Activated B cell treated with CpG ODN at 0.5 μM for 24 hours (primary cell): ENCODE data around the gene PLIN4. TPM values are rescaled to one million over a fixed set of nuclear protein-coding genes. Genes with fewer than 3 reads are reported as not detected.

Experiments
- ATAC-seq: fragments of 200-7000 bp; cut with Tn5 transposase; one replicate; pipeline ENCODE4 v1.10.0; 2021; ENCODE audit warnings: low read depth, mild to moderate bottlenecking, moderate library complexity
- CTCF ChIA-PET: fragments of 350-600 bp; sonication (Branson Sonifier 250); formaldehyde crosslinking; loops from one replicate; lab custom pipeline; 2021; ENCODE audit warnings: antibody characterized with exemption; lab: Charles Lee
- POLR2A ChIA-PET: fragments of 350-600 bp; sonication (Branson Sonifier 250); formaldehyde crosslinking; loops from one replicate; lab custom pipeline; 2021; ENCODE audit warnings: antibody characterized with exemption; lab: Charles Lee
- DNase-seq: peaks from one replicate; pipeline ENCODE4 v3.0.0; 2022
- H3K27ac Mint-ChIP-seq: one replicate; pipeline ENCODE4 v1.8.0; 2020; ENCODE audit warnings: mixed read lengths
- H3K27me3 Mint-ChIP-seq: one replicate; pipeline ENCODE4 v1.8.0; 2021; ENCODE audit warnings: mixed read lengths
- H3K36me3 Mint-ChIP-seq: one replicate; pipeline ENCODE4 v1.8.0; 2021; ENCODE audit warnings: low read depth, mixed read lengths
- H3K4me1 Mint-ChIP-seq: one replicate; pipeline ENCODE4 v1.8.0; 2021; ENCODE audit warnings: mixed read lengths
- H3K4me3 Mint-ChIP-seq: one replicate; pipeline ENCODE4 v1.8.0; 2020; ENCODE audit warnings: mild to moderate bottlenecking, mixed read lengths
- H3K9me3 Mint-ChIP-seq: one replicate; pipeline ENCODE4 v1.8.0; 2020; ENCODE audit warnings: mixed read lengths
- intact Hi-C: fragments of 100-400 bp; cut with micrococcal nuclease; formaldehyde crosslinking; loops from one replicate; pipeline ENCODE4 v1.15.1; 2024
- total RNA-seq: library from RNA; stranded (reverse); gene quantifications from 2 replicates; pipeline ENCODE4 v1.2.3, GENCODE V29; 2022
- TF ChIP-seq, protein P1 (sequence below): fragments of 200-600 bp; IDR thresholded peaks from one replicate; pipeline ENCODE4 v1.8.0; 2022; ENCODE audit warnings: antibody characterized with exemption, mild to moderate bottlenecking

PLIN4 gene
- total RNA-seq, 1 donor from 2014 or later: not detected

DNA sequence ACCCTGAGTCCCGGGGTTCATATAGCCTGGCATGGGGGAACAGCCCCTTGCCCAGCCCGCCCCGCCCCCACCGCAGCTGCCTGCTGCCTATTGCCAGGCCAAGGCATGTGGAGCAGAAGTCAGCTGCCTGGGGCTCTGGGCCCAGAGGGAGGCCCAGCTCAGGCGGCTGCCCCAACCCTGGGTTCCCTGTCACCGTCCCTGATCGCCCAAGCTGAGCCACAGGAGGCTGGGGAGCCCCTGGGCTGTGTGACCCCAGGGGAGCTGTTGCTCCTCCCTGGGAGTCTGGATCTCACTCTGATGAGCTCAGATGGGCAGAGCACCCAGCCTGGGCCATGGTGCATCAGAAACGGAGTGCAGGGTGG lies 1.4 kb downstream of the PLIN4 start:
- H3K27me3 Mint-ChIP-seq: peaks cover 12% of the 10 kb centered on the region
- intact Hi-C loops: no loop called here
- no peak overlapping the region for H3K4me3 Mint-ChIP-seq
- no peaks in the 10 kb centered on the region for H3K36me3 Mint-ChIP-seq
- DNase-seq (no peak), ATAC-seq (no peak)
- H3K27ac Mint-ChIP-seq: no peak overlapping the region
- CTCF ChIA-PET: interaction anchor here (0.8 to 1.2 kb wide), 3 partner anchors 8 to 244 kb away, joined by 3 read pairs; no protein-coding TSS in a partner anchor
- TF ChIP-seq, protein P1, sequence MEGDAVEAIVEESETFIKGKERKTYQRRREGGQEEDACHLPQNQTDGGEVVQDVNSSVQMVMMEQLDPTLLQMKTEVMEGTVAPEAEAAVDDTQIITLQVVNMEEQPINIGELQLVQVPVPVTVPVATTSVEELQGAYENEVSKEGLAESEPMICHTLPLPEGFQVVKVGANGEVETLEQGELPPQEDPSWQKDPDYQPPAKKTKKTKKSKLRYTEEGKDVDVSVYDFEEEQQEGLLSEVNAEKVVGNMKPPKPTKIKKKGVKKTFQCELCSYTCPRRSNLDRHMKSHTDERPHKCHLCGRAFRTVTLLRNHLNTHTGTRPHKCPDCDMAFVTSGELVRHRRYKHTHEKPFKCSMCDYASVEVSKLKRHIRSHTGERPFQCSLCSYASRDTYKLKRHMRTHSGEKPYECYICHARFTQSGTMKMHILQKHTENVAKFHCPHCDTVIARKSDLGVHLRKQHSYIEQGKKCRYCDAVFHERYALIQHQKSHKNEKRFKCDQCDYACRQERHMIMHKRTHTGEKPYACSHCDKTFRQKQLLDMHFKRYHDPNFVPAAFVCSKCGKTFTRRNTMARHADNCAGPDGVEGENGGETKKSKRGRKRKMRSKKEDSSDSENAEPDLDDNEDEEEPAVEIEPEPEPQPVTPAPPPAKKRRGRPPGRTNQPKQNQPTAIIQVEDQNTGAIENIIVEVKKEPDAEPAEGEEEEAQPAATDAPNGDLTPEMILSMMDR: no peak
- POLR2A ChIA-PET: no interaction called here
- no peaks in the 10 kb centered on the region for H3K9me3 Mint-ChIP-seq
- no peaks in the 10 kb centered on the region for H3K4me1 Mint-ChIP-seq

DNA sequence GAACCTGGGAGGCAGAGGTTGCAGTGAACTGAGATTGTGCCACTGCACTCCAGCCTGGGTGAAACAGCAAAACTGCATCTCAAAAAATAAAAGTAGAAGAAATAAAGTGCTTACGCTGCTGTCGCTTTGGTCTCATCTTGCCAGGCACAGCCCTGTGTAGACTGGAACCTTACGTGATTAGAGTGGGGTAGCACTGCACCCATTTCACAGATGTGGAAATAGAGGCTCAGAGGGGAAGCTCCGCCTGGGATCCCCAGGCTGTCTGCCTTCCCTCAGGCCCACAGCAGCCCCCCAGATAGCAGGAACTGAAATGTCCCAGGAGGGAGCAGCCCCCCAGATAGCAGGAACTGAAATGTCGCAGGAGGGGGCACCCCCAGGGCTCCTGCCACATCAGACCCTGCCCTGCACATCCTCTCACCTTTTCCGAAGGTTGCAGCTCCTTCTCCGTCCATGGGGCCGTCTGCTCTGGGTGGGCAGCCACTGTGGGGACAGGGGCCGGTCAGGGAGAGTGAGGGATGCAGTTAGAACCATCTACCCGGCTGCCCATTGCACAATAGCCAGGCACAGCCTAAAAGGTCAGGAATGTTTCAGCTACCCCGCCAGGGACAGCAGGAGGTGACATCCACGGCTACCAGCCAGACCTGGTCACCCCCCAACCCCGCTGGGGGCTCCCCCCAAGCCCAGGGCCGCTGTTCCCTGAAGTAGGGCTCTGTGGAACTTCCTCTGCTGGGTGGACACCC lies 1.9 kb downstream of the PLIN4 start:
- ATAC-seq: no peak
- intact Hi-C loops: no loop called here
- Mint-ChIP-seq H3K4me1 (no peaks in the 10 kb centered on the region), H3K9me3 (no peaks in the 10 kb centered on the region), H3K27me3 (peaks cover 12% of the 10 kb centered on the region), H3K4me3 (no peak overlapping the region), H3K27ac (no peak overlapping the region), H3K36me3 (no peaks in the 10 kb centered on the region)
- DNase-seq: no peak
- ChIA-PET CTCF (interaction anchor here (0.8 to 1.2 kb wide), 3 partner anchors 9 to 244 kb away, joined by 3 read pairs; no protein-coding TSS in a partner anchor), POLR2A (no interaction called here)
- TF ChIP-seq, protein P1: no peak

DNA sequence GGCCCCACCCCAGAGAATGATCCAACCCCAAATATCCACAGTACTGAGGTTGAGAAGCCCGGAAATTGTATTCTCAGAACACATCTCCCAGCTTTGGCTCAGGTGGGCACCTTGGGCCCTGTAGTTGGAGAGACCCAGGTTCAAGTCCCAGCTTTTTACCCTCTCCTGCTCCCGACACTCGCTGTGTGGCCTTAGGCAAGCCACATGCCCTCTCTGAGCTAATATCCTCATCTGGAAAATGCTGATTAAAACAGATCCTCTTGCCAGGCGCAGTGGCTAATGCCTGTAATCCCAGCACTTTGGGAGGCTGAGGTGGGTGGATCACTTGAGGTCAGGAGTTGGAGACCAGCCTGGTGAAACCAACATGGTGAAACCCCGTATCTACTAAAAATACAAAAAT lies 2.6 kb downstream of the PLIN4 start:
- no peak for DNase-seq
- Mint-ChIP-seq H3K36me3 (no peaks in the 10 kb centered on the region), H3K4me3 (no peak overlapping the region), H3K27ac (no peak overlapping the region), H3K27me3 (peaks cover 9% of the 10 kb centered on the region), H3K9me3 (no peaks in the 10 kb centered on the region), H3K4me1 (no peaks in the 10 kb centered on the region)
- intact Hi-C loops: no loop called here
- TF ChIP-seq, protein P1: no peak
- ChIA-PET CTCF (no interaction called here), POLR2A (interaction anchor here (0.6 kb wide), 1 partner anchor 160 kb away, joined by 6 read pairs; no protein-coding TSS in a partner anchor)
- ATAC-seq: no peak

DNA sequence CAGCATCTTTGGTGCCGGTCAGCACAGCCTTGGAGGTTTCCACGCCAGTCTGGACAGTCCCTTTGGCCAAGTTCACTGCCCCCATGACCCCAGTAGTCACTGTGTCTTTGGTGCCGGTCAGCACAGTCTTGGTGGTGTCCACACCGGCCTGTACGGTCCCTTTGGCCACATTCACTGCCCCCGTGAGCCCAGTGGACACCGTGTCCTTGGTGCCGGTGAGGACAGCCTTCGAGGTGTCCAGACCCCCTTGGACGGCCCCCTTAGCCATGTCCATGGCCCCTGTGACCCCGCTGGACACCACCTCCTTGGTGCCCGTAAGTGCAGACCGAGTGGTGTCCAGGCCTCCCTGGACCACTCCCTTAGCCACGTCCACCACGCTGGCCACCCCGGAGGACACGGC lies 5.0 kb downstream of the PLIN4 start:
- ChIA-PET POLR2A (no interaction called here), CTCF (no interaction called here)
- no peak for ATAC-seq
- Mint-ChIP-seq H3K27me3 (peaks cover 3% of the 10 kb centered on the region), H3K4me1 (no peaks in the 10 kb centered on the region), H3K27ac (no peak overlapping the region), H3K4me3 (no peak overlapping the region), H3K9me3 (no peaks in the 10 kb centered on the region), H3K36me3 (no peaks in the 10 kb centered on the region)
- intact Hi-C loops: no loop called here
- TF ChIP-seq, protein P1: no peak
- DNase-seq: no peak

DNA sequence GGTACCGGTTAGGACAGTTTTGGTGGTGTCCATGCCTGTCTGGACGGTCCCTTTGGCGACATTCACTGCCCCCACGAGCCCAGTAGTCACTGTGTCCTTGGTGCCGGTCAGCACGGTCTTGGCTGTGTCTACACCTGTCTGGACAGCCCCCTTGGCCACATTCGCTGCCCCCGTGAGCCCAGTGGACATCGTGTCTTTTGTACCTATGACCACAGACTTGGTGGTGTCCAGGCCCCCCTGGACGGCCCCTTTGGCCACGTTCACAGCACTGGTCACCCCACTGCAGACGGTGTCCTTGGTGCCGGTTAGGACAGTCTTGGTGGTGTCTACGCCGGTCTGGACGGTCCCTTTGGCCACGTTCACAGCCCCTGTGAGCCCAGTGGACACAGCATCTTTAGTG lies 6.2 kb downstream of the PLIN4 start:
- intact Hi-C loops: no loop called here
- ChIA-PET CTCF (no interaction called here), POLR2A (no interaction called here)
- no peak overlapping the region for H3K27ac Mint-ChIP-seq
- no peaks in the 10 kb centered on the region for H3K9me3 Mint-ChIP-seq
- DNase-seq (no peak), ATAC-seq (no peak)
- peaks cover 3% of the 10 kb centered on the region for H3K27me3 Mint-ChIP-seq
- H3K4me1 Mint-ChIP-seq: no peaks in the 10 kb centered on the region
- H3K4me3 Mint-ChIP-seq: no peak overlapping the region
- TF ChIP-seq, protein P1: no peak
- no peaks in the 10 kb centered on the region for H3K36me3 Mint-ChIP-seq
